Measurements from ENCODE around the gene ACVR1B.

Gene ACVR1B

DNA sequence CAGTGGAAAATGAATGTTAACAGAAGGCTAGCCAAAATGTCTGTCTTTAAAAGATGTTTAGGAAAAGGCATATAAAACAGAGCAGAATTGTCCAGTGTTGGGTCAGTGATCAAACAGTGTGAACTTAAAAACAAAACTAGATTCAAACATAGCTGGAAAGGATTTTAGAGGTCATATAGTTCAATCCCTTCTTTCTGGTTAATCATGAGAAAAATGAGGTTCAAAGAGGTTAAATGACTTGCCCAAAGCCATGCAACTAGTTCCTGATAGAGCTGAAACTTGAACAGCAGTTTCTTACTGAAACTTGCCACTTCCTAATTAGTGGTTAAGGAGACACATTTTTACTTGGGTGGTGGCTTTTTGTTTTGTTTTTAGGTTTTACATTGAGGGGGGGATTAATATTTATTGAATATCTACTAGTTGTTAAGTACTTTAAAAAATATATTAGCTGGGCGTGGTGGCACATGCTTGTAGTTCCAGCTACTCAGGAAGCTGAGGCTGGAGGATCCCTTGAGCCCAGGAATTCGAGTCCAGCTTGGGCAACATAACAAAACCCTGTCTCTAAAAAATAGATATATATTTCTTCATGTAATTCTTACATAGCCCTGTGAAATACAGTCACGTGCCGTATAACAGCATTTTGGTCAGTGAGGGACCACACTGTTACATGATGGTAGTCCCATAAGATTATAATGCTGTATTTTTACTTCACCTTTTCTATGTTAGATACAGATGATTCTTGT lies 20.4 kb downstream of the ACVR1B start:
- DNase-seq (ENCODE audit: low read depth) = peak; percentile 62
- no peak for TF ChIP-seq POLR2A (IDR thresholded peaks at IDR 0.05; ENCODE audit: extremely low read depth, insufficient read length)
- TF ChIP-seq MYC (IDR thresholded peaks at IDR 0.05; ENCODE audit: low read depth, low read length) = no peak
- TF ChIP-seq, protein P1, sequence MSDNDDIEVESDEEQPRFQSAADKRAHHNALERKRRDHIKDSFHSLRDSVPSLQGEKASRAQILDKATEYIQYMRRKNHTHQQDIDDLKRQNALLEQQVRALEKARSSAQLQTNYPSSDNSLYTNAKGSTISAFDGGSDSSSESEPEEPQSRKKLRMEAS (IDR thresholded peaks at IDR 0.05; ENCODE audit: low read depth, low read length) = no peak
- TF ChIP-seq CTCF (IDR thresholded peaks at IDR 0.05; ENCODE audit: low read depth, low read length) = no peak
- peak overlapping the region; percentile 25 for H3K4me3 ChIP-seq (ENCODE audit: low read depth, low read length)

DNA sequence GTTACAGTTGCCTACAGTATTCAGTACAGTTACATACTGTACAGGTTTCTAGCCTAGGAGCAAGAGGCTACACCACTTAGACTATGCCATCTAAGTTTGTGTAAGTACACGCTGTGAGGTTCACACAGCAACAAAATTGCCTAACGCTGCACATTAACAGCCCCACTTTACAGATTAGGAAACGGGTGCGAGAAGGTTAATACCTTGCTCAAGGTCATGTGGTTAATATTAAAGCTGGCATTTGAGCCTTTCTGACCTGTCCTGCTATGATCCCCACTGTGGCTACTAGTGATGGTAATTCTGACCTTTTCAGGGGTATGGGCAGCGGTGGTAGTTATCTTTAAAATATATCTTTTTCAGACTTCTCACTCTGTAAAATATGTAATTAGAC lies 20.9 kb downstream of the ACVR1B start:
- peak overlapping the region; percentile 25 for H3K4me3 ChIP-seq (ENCODE audit: low read depth, low read length)
- TF ChIP-seq, protein P1 (IDR thresholded peaks at IDR 0.05; ENCODE audit: low read depth, low read length) = no peak
- TF ChIP-seq POLR2A (IDR thresholded peaks at IDR 0.05; ENCODE audit: extremely low read depth, insufficient read length) (no peak), MYC (IDR thresholded peaks at IDR 0.05; ENCODE audit: low read depth, low read length) (no peak), CTCF (IDR thresholded peaks at IDR 0.05; ENCODE audit: low read depth, low read length) (no peak)
- peak; percentile 81 for DNase-seq (ENCODE audit: low read depth)

DNA sequence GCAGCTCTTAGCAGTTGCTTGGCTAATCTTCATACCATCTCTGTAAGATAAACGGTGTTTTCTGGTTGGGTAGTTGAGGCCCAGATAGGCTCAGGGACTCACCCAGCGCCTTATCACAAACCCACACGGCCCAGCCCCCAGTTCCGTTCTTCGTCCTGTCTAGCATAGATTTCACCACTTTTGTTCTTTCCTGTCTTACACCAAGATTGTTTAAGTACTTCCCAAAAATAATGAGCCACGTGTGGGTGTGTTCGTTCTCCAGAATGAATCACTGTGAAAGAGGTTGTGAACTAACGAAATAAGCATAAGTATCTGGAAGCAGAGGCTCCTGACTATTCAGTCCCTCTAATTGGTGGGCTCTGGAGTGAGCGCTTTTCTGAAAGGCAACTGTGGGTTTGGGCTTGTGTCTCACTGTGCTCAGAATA lies 21.4 kb downstream of the ACVR1B start:
- DNase-seq (ENCODE audit: low read depth) = peak; percentile 99
- no peak for TF ChIP-seq POLR2A (IDR thresholded peaks at IDR 0.05; ENCODE audit: extremely low read depth, insufficient read length)
- TF ChIP-seq, protein P1 (IDR thresholded peaks at IDR 0.05; ENCODE audit: low read depth, low read length) = peak; percentile 93
- peak; percentile 95 for TF ChIP-seq MYC (IDR thresholded peaks at IDR 0.05; ENCODE audit: low read depth, low read length)
- no peak for TF ChIP-seq CTCF (IDR thresholded peaks at IDR 0.05; ENCODE audit: low read depth, low read length)
- peak overlapping the region; percentile 25 for H3K4me3 ChIP-seq (ENCODE audit: low read depth, low read length)

DNA sequence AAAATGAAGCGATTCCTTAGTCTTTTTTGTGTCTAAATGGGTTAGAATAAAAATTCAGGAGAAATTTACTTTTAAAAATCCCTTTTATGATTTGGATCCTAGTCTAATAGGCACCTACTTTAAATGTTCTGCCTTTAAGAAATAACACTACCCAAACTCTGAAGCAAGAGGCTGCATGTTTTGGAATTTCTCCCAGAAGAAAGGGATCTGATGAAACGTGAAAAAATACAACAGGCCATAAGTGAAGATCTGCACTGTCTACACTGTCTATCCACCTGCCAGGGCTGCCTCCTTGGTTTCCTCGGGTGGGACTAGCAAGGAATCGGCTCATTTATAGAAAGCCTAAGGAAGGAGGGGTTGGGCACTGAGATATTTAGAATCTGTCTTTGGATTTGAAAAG lies 22.1 kb downstream of the ACVR1B start:
- DNase-seq (ENCODE audit: low read depth) = no peak
- TF ChIP-seq, protein P1 (IDR thresholded peaks at IDR 0.05; ENCODE audit: low read depth, low read length) = no peak
- TF ChIP-seq POLR2A (IDR thresholded peaks at IDR 0.05; ENCODE audit: extremely low read depth, insufficient read length) (no peak), MYC (IDR thresholded peaks at IDR 0.05; ENCODE audit: low read depth, low read length) (no peak), CTCF (IDR thresholded peaks at IDR 0.05; ENCODE audit: low read depth, low read length) (no peak)
- H3K4me3 ChIP-seq (ENCODE audit: low read depth, low read length) = no peak overlapping the region

- TF ChIP-seq, protein P1 (IDR thresholded peaks at IDR 0.05; ENCODE audit: low read depth, low read length) = peak; percentile 11; the same call in 1 of the 2 replicates
- TF ChIP-seq CTCF (IDR thresholded peaks at IDR 0.05; ENCODE audit: low read depth, low read length) = no peak
- peak; percentile 53 for DNase-seq (ENCODE audit: low read depth)
- H3K4me3 ChIP-seq (ENCODE audit: low read depth, low read length) = no peak overlapping the region
Observed at GRCh38 chr12:51974646-51975045, 23.1 kb downstream of the ACVR1B start.
